ENCODE measurements around the gene PSMB5. TPM values are rescaled to one million over a fixed set of nuclear protein-coding genes. Genes with fewer than 3 reads are reported as not detected.

The PSMB5 gene
- total RNA-seq, 2 experiments from 2014 or later: 20.1 to 24.5 TPM

DNA sequence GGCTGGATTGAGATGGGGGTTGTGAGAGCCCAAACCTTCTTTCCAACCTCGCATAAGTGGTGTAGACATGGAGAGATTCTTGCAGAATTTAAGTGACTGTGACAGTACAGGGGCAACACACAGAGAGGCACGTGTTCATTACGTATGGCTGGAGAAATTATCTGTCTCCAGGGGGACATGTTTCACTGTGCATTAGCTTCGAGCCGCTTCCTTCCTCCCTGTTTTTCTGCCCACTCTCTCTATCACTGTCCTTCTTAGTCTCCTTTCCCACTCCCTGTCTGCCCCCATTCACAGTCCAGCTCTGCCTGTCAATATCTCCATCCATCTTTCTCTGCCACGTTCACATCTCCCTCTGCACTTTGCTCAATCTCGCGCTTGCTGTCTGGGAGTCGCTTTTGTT lies 13.3 kb downstream of the PSMB5 start:
- TF ChIP-seq CTCF (IDR thresholded peaks at IDR 0.05): no peak
- DNase-seq: no peak
- Histone ChIP-seq H3K27ac (ENCODE audit: low read depth in 1 of 2, low read length in 2 of 2) (peak overlapping the region in 1 of 2 donors; percentile 25), H3K4me1 (ENCODE audit: insufficient read depth, low read length) (peaks cover 49% of the 10 kb centered on the region), H3K4me3 (ENCODE audit: low read length) (peak overlapping the region; percentile 36), H3K9me3 (ENCODE audit: control insufficient read depth in 1 of 2, insufficient read depth in 1 of 2, low read length in 2 of 2) (no peaks in the 10 kb centered on the region), H3K27me3 (ENCODE audit: control insufficient read depth in 1 of 2, insufficient read depth in 2 of 2, low read length in 2 of 2) (no peaks in the 10 kb centered on the region), H3K36me3 (ENCODE audit: insufficient read depth, low read length) (peaks cover 13% of the 10 kb centered on the region)
- H3K4me3 Mint-ChIP-seq: peak overlapping the region; percentile 79
- H3K4me1 Mint-ChIP-seq (ENCODE audit: low read depth): peaks cover 63% of the 10 kb centered on the region
- POLR2A ChIA-PET: interaction anchor here (1.0 to 4.2 kb wide), 7 partner anchors 9 to 74 kb away, joined by 3 to 71 read pairs (median 8); partner anchors contain the start of genes ACIN1, C14orf119 and PSMB5
- peaks cover 28% of the 10 kb centered on the region for H3K36me3 Mint-ChIP-seq (ENCODE audit: low read depth)
- no peaks in the 10 kb centered on the region for H3K9me3 Mint-ChIP-seq
- CTCF ChIA-PET: interaction anchor here (1.1 to 1.9 kb wide), 3 partner anchors 10 to 27 kb away, joined by 4 to 7 read pairs (median 6); no protein-coding TSS in a partner anchor
- intact Hi-C loops (cut with DNase I, micrococcal nuclease): no loop called here
- peak overlapping the region; percentile 87 for H3K27ac Mint-ChIP-seq
- ATAC-seq (ENCODE audit: poor library complexity): no peak
- no peaks in the 10 kb centered on the region for H3K27me3 Mint-ChIP-seq

- Histone ChIP-seq H3K27me3 (ENCODE audit: control insufficient read depth in 1 of 2, insufficient read depth in 2 of 2, low read length in 2 of 2) (no peaks in the 10 kb centered on the region), H3K9me3 (ENCODE audit: control insufficient read depth in 1 of 2, insufficient read depth in 1 of 2, low read length in 2 of 2) (no peaks in the 10 kb centered on the region), H3K4me1 (ENCODE audit: insufficient read depth, low read length) (peaks cover 41% of the 10 kb centered on the region), H3K4me3 (ENCODE audit: low read length) (peak overlapping the region; percentile 36), H3K27ac (ENCODE audit: low read depth in 1 of 2, low read length in 2 of 2) (peak overlapping the region in 1 of 2 donors; percentile 33), H3K36me3 (ENCODE audit: insufficient read depth, low read length) (peaks cover 3% of the 10 kb centered on the region)
- peak; percentile 89 for ATAC-seq (ENCODE audit: poor library complexity)
- ChIA-PET POLR2A (interaction anchor here (1.0 to 4.0 kb wide), 10 partner anchors 8 to 281 kb away, joined by 3 to 71 read pairs (median 4); partner anchors contain the start of genes PRMT5 and PSMB5), CTCF (interaction anchor here (1.1 to 1.9 kb wide), 3 partner anchors 14 to 48 kb away, joined by 3 to 8 read pairs (median 6); no protein-coding TSS in a partner anchor)
- intact Hi-C loops (cut with DNase I, micrococcal nuclease): loop anchor here in 1 of 2 experiments (1.0 kb wide), 2 partner anchors 10 to 14 kb away; partner anchors contain the start of genes C14orf93 and PSMB5
- H3K9me3 Mint-ChIP-seq: no peaks in the 10 kb centered on the region
- H3K27me3 Mint-ChIP-seq: no peaks in the 10 kb centered on the region
- peak overlapping the region; percentile 87 for H3K27ac Mint-ChIP-seq
- peaks cover 19% of the 10 kb centered on the region for H3K36me3 Mint-ChIP-seq (ENCODE audit: low read depth)
- peak overlapping the region; percentile 79 for H3K4me3 Mint-ChIP-seq
- DNase-seq: peak in 4 of 14 experiments; percentile 18 to 55 (median 38)
- H3K4me1 Mint-ChIP-seq (ENCODE audit: low read depth): peaks cover 60% of the 10 kb centered on the region
- TF ChIP-seq CTCF (IDR thresholded peaks at IDR 0.05): no peak
Measured at GRCh38 chr14:23020143-23021128, 14.3 kb downstream of the PSMB5 start.

DNA sequence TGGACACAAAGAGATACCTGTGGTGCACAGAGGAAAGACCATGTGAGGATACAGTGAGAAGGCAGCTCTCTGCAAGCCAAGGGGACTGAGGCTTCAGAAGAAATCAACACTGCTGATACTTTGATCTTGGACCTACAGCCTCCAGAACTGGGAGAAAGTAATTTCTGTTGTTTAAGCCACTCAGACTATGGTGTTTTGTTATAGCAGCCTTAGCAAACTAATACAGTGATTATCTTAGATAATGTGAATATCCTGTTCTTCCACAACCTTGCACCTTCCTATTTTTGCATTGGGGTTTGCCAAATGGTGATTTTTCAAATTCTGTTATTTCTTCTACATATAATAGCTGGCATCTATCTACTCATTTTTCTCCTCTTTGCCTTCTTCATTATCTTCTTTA lies 16.6 kb downstream of the PSMB5 start:
- ChIA-PET POLR2A (interaction anchor here (1.4 kb wide), 1 partner anchor 11 kb away, joined by 3 read pairs; no protein-coding TSS in a partner anchor), CTCF (interaction anchor here (0.7 kb wide), 1 partner anchor 11 kb away, joined by 3 read pairs; no protein-coding TSS in a partner anchor)
- no peaks in the 10 kb centered on the region for H3K27me3 Mint-ChIP-seq
- DNase-seq: no peak
- H3K4me1 Mint-ChIP-seq (ENCODE audit: low read depth): peaks cover 39% of the 10 kb centered on the region
- Histone ChIP-seq H3K27ac (ENCODE audit: low read depth in 1 of 2, low read length in 2 of 2) (no peak overlapping the region), H3K4me3 (ENCODE audit: low read length) (no peak overlapping the region), H3K4me1 (ENCODE audit: insufficient read depth, low read length) (peaks cover 26% of the 10 kb centered on the region), H3K27me3 (ENCODE audit: control insufficient read depth in 1 of 2, insufficient read depth in 2 of 2, low read length in 2 of 2) (no peaks in the 10 kb centered on the region), H3K9me3 (ENCODE audit: control insufficient read depth in 1 of 2, insufficient read depth in 1 of 2, low read length in 2 of 2) (no peaks in the 10 kb centered on the region), H3K36me3 (ENCODE audit: insufficient read depth, low read length) (no peaks in the 10 kb centered on the region)
- no peak overlapping the region for H3K27ac Mint-ChIP-seq
- TF ChIP-seq CTCF (IDR thresholded peaks at IDR 0.05): no peak
- no peak overlapping the region for H3K4me3 Mint-ChIP-seq
- no peak for ATAC-seq (ENCODE audit: poor library complexity)
- H3K9me3 Mint-ChIP-seq: no peaks in the 10 kb centered on the region
- H3K36me3 Mint-ChIP-seq (ENCODE audit: low read depth): peaks cover 4% of the 10 kb centered on the region
- intact Hi-C loops (cut with DNase I, micrococcal nuclease): no loop called here

Measured in CD4-positive, alpha-beta T cell (primary cell).